ENCODE data around the gene ASB18. TPM values are rescaled to one million over a fixed set of nuclear protein-coding genes. Genes with fewer than 3 reads are reported as not detected.

ASB18 gene
- total and polyA plus RNA-seq, 2 of the 13 experiments (the other 11 are each of a cell fraction or from before 2014, with no cell fraction given): not detected

DNA sequence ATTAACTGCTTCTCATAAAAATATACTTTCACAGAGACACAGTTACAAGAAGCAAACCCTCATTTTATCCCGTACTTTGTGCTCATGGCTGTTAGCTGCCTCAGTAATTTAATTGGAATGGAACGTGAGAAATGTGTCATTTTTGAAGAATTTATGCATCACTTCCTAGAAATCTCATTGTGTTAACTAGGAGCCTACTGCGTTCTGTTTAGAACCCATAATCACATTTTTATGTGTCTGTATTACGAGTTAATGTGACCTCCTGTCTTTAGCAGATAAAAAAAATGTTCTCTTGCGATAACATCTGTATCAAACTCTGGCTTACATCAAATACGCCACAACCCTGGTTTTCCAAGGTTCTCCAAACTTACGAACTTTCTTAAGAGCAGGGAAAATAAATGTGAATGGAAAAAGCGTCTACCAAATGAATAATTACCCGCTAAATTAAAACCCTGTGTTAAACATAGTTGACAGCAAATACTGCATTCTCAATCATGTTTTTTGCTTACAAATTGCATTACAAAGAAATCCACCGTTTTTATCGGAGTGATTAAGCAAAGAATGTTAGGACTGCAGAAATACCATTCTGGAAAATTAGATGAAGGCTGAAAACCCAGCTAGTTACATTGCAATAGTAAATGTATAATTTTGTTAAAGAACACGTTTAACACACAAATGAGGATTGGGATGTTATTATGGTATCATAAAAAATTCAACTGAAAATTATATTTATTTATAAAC lies 84.0 kb downstream of the ASB18 start:
- no peak for DNase-seq (ENCODE audit: low spot score)
- H3K9me3 ChIP-seq (ENCODE audit: low read length): no peaks in the 10 kb centered on the region
- FAIRE-seq: no peak
- POLR2A ChIA-PET: no interaction called here
- 50% methylated on average over 12 of the region's 12 CpGs for WGBS (ENCODE audit: low lambda C conversion rate)
- no peak overlapping the region for H2AFZ ChIP-seq (ENCODE audit: low read length)
- intact Hi-C loops (cut with micrococcal nuclease; ENCODE audit: unreplicated experiment): no loop called here
- H4K20me1 ChIP-seq (ENCODE audit: insufficient read depth, low read length): no peaks in the 10 kb centered on the region; the same call in 1 of the 2 replicates
- no peak overlapping the region for H3K9ac ChIP-seq (ENCODE audit: insufficient read depth, low read depth, low read length)
- H3K4me2 ChIP-seq (ENCODE audit: low read depth, low read length): no peak overlapping the region
- peaks cover 0 to 41% of the 10 kb centered on the region in 2 experiments; a peak in 3 of 5 replicates for H3K27me3 ChIP-seq (ENCODE audit: control insufficient read depth in 1 of 2, insufficient read depth in 2 of 2, low read length in 2 of 2)
- in situ Hi-C loops (cut with HindIII; ENCODE audit: extremely low pct_ligation_motif_present, low pct_unique_long_range_greater_than_20kb): no loop called here
- TF ChIP-seq SIN3B (IDR thresholded peaks at IDR 0.05; ENCODE audit: low read length) (no peak), ELF1 (CRISPR knock-in tag; IDR thresholded peaks at IDR 0.05) (no peak), THAP11 (CRISPR knock-in tag; IDR thresholded peaks at IDR 0.05) (0 out of 2 replicates have a peak, but pooled peaks have one; percentile 5), SMARCE1 (IDR thresholded peaks at IDR 0.05; ENCODE audit: borderline replicate concordance) (no peak), ZBTB25 (CRISPR knock-in tag; IDR thresholded peaks at IDR 0.05) (no peak), FOXA3 (CRISPR knock-in tag; IDR thresholded peaks at IDR 0.05) (no peak), EZH2 (conservative IDR thresholded peaks at IDR 0.05; ENCODE audit: low read depth, low read length) (peak; percentile 96), ZNF605 (CRISPR knock-in tag; IDR thresholded peaks at IDR 0.05) (no peak)
- 0 out of 2 replicates have a peak, but pooled peaks cover 9% of the 10 kb centered on the region for H3K4me1 ChIP-seq (ENCODE audit: insufficient read depth, low read length)
- no peaks in the 10 kb centered on the region for H3K79me2 ChIP-seq (ENCODE audit: insufficient read depth, low read length)
- CTCF ChIA-PET (ENCODE audit: low intra/inter-chr PET ratio, low total read pairs): interaction anchor here (1.3 to 3.6 kb wide), 5 partner anchors 214 to 414 kb away, joined by 3 to 39 read pairs (median 12); no protein-coding TSS in a partner anchor
- BruUV-seq (replicated peaks): no TSS peak
- H3K27ac ChIP-seq (ENCODE audit: extremely low read length, insufficient read depth, low read length): no peak overlapping the region
- no peaks in the 10 kb centered on the region for H3K36me3 ChIP-seq (replicated peaks in 1 of 2; ENCODE audit: control insufficient read depth in 1 of 2, insufficient read depth in 2 of 2, low read length in 2 of 2)
- H3K4me3 ChIP-seq (replicated peaks in 1 of 3; ENCODE audit: insufficient read depth in 1 of 3, low read depth in 2 of 3, low read length in 3 of 3): no peak overlapping the region
- ATAC-seq: no peak
